PFSK-1 (cell line): ENCODE data around the gene DNAH5.

ENCODE experiments used
- FOXP2 ChIP-seq: optimal IDR thresholded peaks from 2 replicates; pipeline ENCODE3; 2011; ENCODE audit warnings: borderline replicate concordance, control low read depth, inconsistent platforms; ENCODE audit not compliant: insufficient read depth; ENCODE audit errors: extremely low read length, extremely low read depth
- POLR2AphosphoS5 ChIP-seq: IDR thresholded peaks from 2 replicates; pipeline ENCODE4 v1.6.1; 2012; ENCODE audit warnings: low read depth, mild to moderate bottlenecking, control low read depth, low read length, moderate library complexity
- SIN3A ChIP-seq: IDR thresholded peaks from 2 replicates; pipeline ENCODE4 v1.6.1; 2012; ENCODE audit warnings: mild to moderate bottlenecking, low read length, moderate library complexity, borderline replicate concordance; ENCODE audit not compliant: insufficient read depth
- TAF1 ChIP-seq: IDR thresholded peaks from 2 replicates; pipeline ENCODE4 v1.6.1; 2012; ENCODE audit warnings: low read length, control low read depth, borderline replicate concordance; ENCODE audit not compliant: insufficient read depth
- TF ChIP-seq, protein P1 (sequence below), 2 experiments: IDR thresholded peaks; 2 replicates each; pipeline versions ENCODE4 v1.6.1 to v1.8.0; 2011 to 2012; ENCODE audit warnings: low read depth in 2 of 2, low read length in 2 of 2, control low read depth in 1 of 2, inconsistent platforms in 1 of 2, mild to moderate bottlenecking in 1 of 2, moderate library complexity in 1 of 2; ENCODE audit not compliant: insufficient read depth in 1 of 2

DNA sequence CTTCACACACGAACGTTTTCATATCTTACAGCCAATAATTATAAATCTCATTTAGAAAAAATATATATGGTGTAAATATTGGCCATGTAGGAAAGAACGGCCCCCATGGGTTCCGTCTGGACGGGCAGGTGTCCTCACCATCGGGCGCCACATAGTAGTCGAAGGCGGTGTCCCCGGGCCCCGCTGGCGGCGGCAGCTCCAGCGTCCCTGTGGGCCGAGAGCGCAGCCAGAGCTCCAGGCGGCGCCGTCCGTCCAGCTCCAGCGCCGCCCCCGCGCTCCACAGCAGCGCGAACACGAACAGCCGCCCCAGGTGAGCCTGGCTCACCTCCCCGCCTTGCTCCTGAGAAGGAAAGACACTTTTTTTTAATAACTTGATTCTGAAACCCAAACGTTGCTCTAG lies 134.6 kb downstream of the DNAH5 start:
- TF ChIP-seq, protein P1, sequence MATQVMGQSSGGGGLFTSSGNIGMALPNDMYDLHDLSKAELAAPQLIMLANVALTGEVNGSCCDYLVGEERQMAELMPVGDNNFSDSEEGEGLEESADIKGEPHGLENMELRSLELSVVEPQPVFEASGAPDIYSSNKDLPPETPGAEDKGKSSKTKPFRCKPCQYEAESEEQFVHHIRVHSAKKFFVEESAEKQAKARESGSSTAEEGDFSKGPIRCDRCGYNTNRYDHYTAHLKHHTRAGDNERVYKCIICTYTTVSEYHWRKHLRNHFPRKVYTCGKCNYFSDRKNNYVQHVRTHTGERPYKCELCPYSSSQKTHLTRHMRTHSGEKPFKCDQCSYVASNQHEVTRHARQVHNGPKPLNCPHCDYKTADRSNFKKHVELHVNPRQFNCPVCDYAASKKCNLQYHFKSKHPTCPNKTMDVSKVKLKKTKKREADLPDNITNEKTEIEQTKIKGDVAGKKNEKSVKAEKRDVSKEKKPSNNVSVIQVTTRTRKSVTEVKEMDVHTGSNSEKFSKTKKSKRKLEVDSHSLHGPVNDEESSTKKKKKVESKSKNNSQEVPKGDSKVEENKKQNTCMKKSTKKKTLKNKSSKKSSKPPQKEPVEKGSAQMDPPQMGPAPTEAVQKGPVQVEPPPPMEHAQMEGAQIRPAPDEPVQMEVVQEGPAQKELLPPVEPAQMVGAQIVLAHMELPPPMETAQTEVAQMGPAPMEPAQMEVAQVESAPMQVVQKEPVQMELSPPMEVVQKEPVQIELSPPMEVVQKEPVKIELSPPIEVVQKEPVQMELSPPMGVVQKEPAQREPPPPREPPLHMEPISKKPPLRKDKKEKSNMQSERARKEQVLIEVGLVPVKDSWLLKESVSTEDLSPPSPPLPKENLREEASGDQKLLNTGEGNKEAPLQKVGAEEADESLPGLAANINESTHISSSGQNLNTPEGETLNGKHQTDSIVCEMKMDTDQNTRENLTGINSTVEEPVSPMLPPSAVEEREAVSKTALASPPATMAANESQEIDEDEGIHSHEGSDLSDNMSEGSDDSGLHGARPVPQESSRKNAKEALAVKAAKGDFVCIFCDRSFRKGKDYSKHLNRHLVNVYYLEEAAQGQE (IDR thresholded peaks at IDR 0.05; ENCODE audit: insufficient read depth in 1 of 2, low read depth in 2 of 2, low read length in 2 of 2): no peak
- TF ChIP-seq TAF1: no peak
- no peak for TF ChIP-seq POLR2AphosphoS5
- TF ChIP-seq SIN3A: no peak
- TF ChIP-seq FOXP2: no peak
